Measurements from ENCODE around the gene TXN2. TPM values are rescaled to one million over a fixed set of nuclear protein-coding genes. Genes with fewer than 3 reads are reported as not detected.

Gene TXN2
- total RNA-seq: 10 to 100 TPM; 26.4 to 26.5 TPM
- polyA plus RNA-seq (2013, experiment 1 of 2): 55.8 TPM
- polyA plus RNA-seq (2013, experiment 2 of 2): 56.5 TPM
- total RNA-seq: 7.8 to 91.3 (median 25.6) reads per million in 172 experiments

GRCh38 chr22:36481393-36482168, at the start of gene TXN2:
Gene TXN2, minus strand, starts transcription at chr22:36481640. Its CDS starts 803 bp downstream, at chr22:36480837.
- H3K4me3 Mint-ChIP-seq: peak within 1 kb of the TSS; percentile 95
- no peaks in the 10 kb centered on the region for H3K27me3 Mint-ChIP-seq
- peaks cover 40% of the 10 kb centered on the region for H3K36me3 Mint-ChIP-seq (ENCODE audit: low read depth)
- POLR2A ChIA-PET: interaction anchor here (1.0 to 2.9 kb wide), 17 partner anchors 12 to 1182 kb away, joined by 3 to 16 read pairs (median 6); partner anchors contain the start of genes APOL2, EIF3D, FOXRED2 and IFT27
- H3K9me3 Mint-ChIP-seq: no peaks in the 10 kb centered on the region
- peak within 1 kb of the TSS; percentile 67 for H3K4me3 ChIP-seq (ENCODE audit: low read length)
- no peak for TF ChIP-seq CTCF (IDR thresholded peaks at IDR 0.05)
- peaks cover 22% of the 10 kb centered on the region for H3K4me1 ChIP-seq (ENCODE audit: insufficient read depth, low read length)
- H3K4me1 Mint-ChIP-seq (ENCODE audit: low read depth): peaks cover 22% of the 10 kb centered on the region
- H3K27ac Mint-ChIP-seq: peak within 1 kb of the TSS; percentile 92
- no peaks in the 10 kb centered on the region for H3K27me3 ChIP-seq (ENCODE audit: control insufficient read depth in 1 of 2, insufficient read depth in 2 of 2, low read length in 2 of 2)
- intact Hi-C loops (cut with DNase I, micrococcal nuclease): loop anchor here (1.0 to 2.0 kb wide), 4 partner anchors 25 to 180 kb away; partner anchors contain the start of genes EIF3D (in 2 of the 2) and FOXRED2 (in 1 of the 2)
- peak within 1 kb of the TSS; percentile 94 to 99 for H3K27ac ChIP-seq (ENCODE audit: low read depth in 1 of 2, low read length in 2 of 2)
- peaks cover 33% of the 10 kb centered on the region for H3K36me3 ChIP-seq (ENCODE audit: insufficient read depth, low read length)
- CTCF ChIA-PET: interaction anchor here (0.8 kb wide), 1 partner anchor 11 kb away, joined by 3 read pairs; no protein-coding TSS in a partner anchor
- DNase-seq (peak; percentile 92 to 98 (median 96)), ATAC-seq (ENCODE audit: poor library complexity) (peak; percentile 87)
- no peaks in the 10 kb centered on the region for H3K9me3 ChIP-seq (ENCODE audit: control insufficient read depth in 1 of 2, insufficient read depth in 1 of 2, low read length in 2 of 2)

- H3K4me3 Mint-ChIP-seq: peak within 1 kb of the TSS; percentile 92
- ATAC-seq (ENCODE audit: poor library complexity) (peak; percentile 91), DNase-seq (peak; percentile 95 to 100 (median 98))
- H3K9me3 Mint-ChIP-seq: no peaks in the 10 kb centered on the region
- H3K36me3 Mint-ChIP-seq (ENCODE audit: low read depth): peaks cover 48% of the 10 kb centered on the region
- ChIA-PET POLR2A (interaction anchor here (0.6 to 2.9 kb wide), 19 partner anchors 12 to 1229 kb away, joined by 3 to 27 read pairs (median 3); partner anchors contain the start of genes APOL2, APOL3, APOL6 and FOXRED2), CTCF (interaction anchor here (1.4 kb wide), 1 partner anchor 18 kb away, joined by 4 read pairs; no protein-coding TSS in a partner anchor)
- H3K27ac Mint-ChIP-seq: peak within 1 kb of the TSS; percentile 93
- Histone ChIP-seq H3K4me1 (ENCODE audit: insufficient read depth, low read length) (peaks cover 19% of the 10 kb centered on the region), H3K4me3 (ENCODE audit: low read length) (peak within 1 kb of the TSS; percentile 95), H3K36me3 (ENCODE audit: insufficient read depth, low read length) (peaks cover 31% of the 10 kb centered on the region), H3K27me3 (ENCODE audit: control insufficient read depth in 1 of 2, insufficient read depth in 2 of 2, low read length in 2 of 2) (no peaks in the 10 kb centered on the region), H3K9me3 (ENCODE audit: control insufficient read depth in 1 of 2, insufficient read depth in 1 of 2, low read length in 2 of 2) (no peaks in the 10 kb centered on the region), H3K27ac (ENCODE audit: low read depth in 1 of 2, low read length in 2 of 2) (peak within 1 kb of the TSS; percentile 87 to 94)
- H3K27me3 Mint-ChIP-seq: no peaks in the 10 kb centered on the region
- intact Hi-C loops (cut with DNase I, micrococcal nuclease): loop anchor here (1.0 to 10.0 kb wide), 5 partner anchors 18 to 1224 kb away; partner anchors contain the start of genes TXN2 (in 2 of the 2), FOXRED2 (in 1 of the 2) and IFT27 (in 1 of the 2)
- no peak for TF ChIP-seq CTCF (IDR thresholded peaks at IDR 0.05)
- H3K4me1 Mint-ChIP-seq (ENCODE audit: low read depth): peaks cover 26% of the 10 kb centered on the region
Observed at GRCh38 chr22:36528795-36529751, 47.6 kb upstream of the TXN2 start, which contains the start of gene EIF3D. Gene EIF3D, minus strand, starts transcription at chr22:36529166. Its CDS starts 3,045 bp downstream, at chr22:36526121.

Data from CD4-positive, alpha-beta T cell (primary cell).